Measurements from ENCODE around the gene AURKB. TPM values are rescaled to one million over a fixed set of nuclear protein-coding genes. Genes with fewer than 3 reads are reported as not detected.
A peak's percentile ranks its signal among the peaks of the same experiment; 100 is the strongest.

The AURKB gene
- total and polyA plus RNA-seq, 2 of the 4 experiments (the other 2 are of a cell fraction): 45.9 to 62.0 TPM

DNA sequence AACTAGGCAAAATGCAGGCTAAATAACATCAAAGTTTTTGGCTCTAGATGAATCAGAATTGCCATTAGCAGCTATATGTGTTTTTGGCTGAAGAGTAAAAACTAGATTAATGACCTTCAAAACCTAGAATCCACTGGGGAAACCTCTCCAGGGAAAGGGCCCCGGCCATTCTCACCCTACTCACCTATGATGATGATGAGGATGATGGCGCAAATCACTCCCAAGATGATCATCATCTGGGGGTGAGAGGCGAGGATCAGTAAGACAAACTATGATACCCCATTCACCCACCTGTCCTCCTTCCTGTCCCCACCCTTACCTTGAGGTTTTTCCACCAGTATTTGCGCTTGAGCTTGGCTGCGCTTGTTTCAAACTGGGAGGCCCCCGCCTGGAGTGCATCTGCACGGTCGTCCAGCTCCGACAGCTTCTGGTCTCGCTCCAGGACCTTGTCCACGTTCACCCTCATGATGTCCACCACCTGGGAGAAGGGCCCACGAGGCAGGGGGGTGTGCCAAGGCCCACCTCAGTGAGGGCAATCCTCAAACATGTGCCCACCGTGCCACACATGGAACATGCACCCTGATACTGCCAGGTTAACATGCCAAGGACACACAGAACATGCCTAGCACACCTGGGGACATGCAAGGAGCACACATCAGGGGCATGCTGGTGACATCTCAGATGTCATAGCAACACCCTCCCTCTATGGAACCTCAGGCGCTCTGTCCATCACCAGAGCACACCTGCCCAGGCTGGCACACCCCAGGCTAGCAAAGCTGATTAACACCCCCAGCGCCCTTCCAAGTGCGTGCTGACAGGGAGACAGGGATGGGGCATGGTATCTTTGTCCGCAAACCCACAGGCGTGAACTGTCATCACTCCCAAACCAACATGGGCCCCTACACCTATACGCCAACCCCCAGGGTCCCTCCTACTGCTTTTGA lies 48.8 kb downstream of the AURKB start:
- peak overlapping the region; percentile 98 for H2AK5ac ChIP-seq (ENCODE audit: low read depth, low read length)
- H2AFZ ChIP-seq (replicated peaks; ENCODE audit: low read length, poor library complexity): peak overlapping the region; percentile 97
- peak overlapping the region; percentile 87 for H3K14ac ChIP-seq (replicated peaks; ENCODE audit: low read depth, low read length)
- no peak overlapping the region; the same call in 1 of the 2 replicates for H3K56ac ChIP-seq (ENCODE audit: extremely low read depth, insufficient read depth, low read length)
- H2BK5ac ChIP-seq (ENCODE audit: low read depth, low read length, poor library complexity, severe bottlenecking): no peak overlapping the region
- no peak overlapping the region for H3K18ac ChIP-seq (ENCODE audit: low read depth, low read length)
- intact Hi-C loops (cut with micrococcal nuclease): no loop called here
- ATAC-seq (ENCODE audit: low read depth): no peak
- H3K79me1 ChIP-seq (ENCODE audit: low read depth in 1 of 2, low read length in 2 of 2): peaks cover 21 to 39% of the 10 kb centered on the region in 2 experiments
- H3K23ac ChIP-seq (ENCODE audit: low read depth, low read length): peak overlapping the region; percentile 94
- H3K27me3 ChIP-seq (ENCODE audit: control insufficient read depth, insufficient read depth, low read length): no peaks in the 10 kb centered on the region
- H4K91ac ChIP-seq (ENCODE audit: insufficient read depth, low read depth, low read length): no peak overlapping the region
- CTCF ChIA-PET: no interaction called here
- in situ Hi-C loops (cut with MboI; ENCODE audit: low sequenced_read_pairs): loop anchor here (25.0 kb wide), 1 partner anchor 924 kb away; the partner anchor contains the start of genes DVL2, GABARAP and PHF23
- no peaks in the 10 kb centered on the region for H3K9me3 ChIP-seq (ENCODE audit: control insufficient read depth, insufficient read depth, low read length)
- H3K4me2 ChIP-seq (ENCODE audit: low read depth, low read length): peak overlapping the region; percentile 95
- dilution Hi-C loops (cut with HindIII; ENCODE audit: low sequenced_read_pairs, unreplicated experiment): no loop called here
- 0 out of 2 replicates have a peak overlapping the region, but pooled peaks have one; percentile 21 for H4K5ac ChIP-seq (ENCODE audit: low read depth, low read length)
- H3K27ac ChIP-seq (ENCODE audit: insufficient read depth, low read length): peak overlapping the region; percentile 93
- no peak overlapping the region for H2BK15ac ChIP-seq (ENCODE audit: low read depth, low read length)
- peak overlapping the region; percentile 99 for H2AK9ac ChIP-seq (replicated peaks; ENCODE audit: low read depth, low read length, poor library complexity)
- H2BK120ac ChIP-seq (ENCODE audit: low read depth, low read length): no peak overlapping the region
- H3K4me1 ChIP-seq (ENCODE audit: control insufficient read depth, insufficient read depth, low read length): peaks cover 28% of the 10 kb centered on the region
- POLR2A ChIA-PET (ENCODE audit: unreplicated experiment): no interaction called here
- no peak overlapping the region for H2BK20ac ChIP-seq (ENCODE audit: low read depth, low read length)
- H3K9me1 ChIP-seq (ENCODE audit: insufficient read depth, low read length): peaks cover 7% of the 10 kb centered on the region
- H4K20me1 ChIP-seq (ENCODE audit: insufficient read depth, low read length): peaks cover 14% of the 10 kb centered on the region
- H3K9ac ChIP-seq (ENCODE audit: low read depth, low read length): peak overlapping the region; percentile 93
- peaks cover 15% of the 10 kb centered on the region for H3K36me3 ChIP-seq (ENCODE audit: control insufficient read depth, insufficient read depth, low read length)
- H4K8ac ChIP-seq (ENCODE audit: low read depth in 2 of 2, low read length in 2 of 2): peak overlapping the region in 1 of 2 experiments; percentile 93; a peak in 1 of 4 replicates
- DNase-seq: no peak
- BruUV-seq (replicated peaks): no TSS peak
- H3K4ac ChIP-seq (ENCODE audit: low read depth, low read length): peak overlapping the region; percentile 86
- WGBS, 2 experiments (ENCODE audit: extremely low coverage in 2 of 2, insufficient read length in 1 of 2): 50% methylated on average over 8 of the region's 19 CpGs; no CpG with 5 or more reads in 1 of the 2 experiments
- H3K4me3 ChIP-seq (ENCODE audit: insufficient read depth, low read depth, low read length): peak overlapping the region; percentile 99
- TF ChIP-seq MXI1 (IDR thresholded peaks at IDR 0.05; ENCODE audit: borderline replicate concordance, low read depth, low read length): no peak
- no peak for TF ChIP-seq BHLHE40 (IDR thresholded peaks at IDR 0.05; ENCODE audit: low read depth, low read length)
- no peak for TF ChIP-seq MAZ (IDR thresholded peaks at IDR 0.05; ENCODE audit: borderline replicate concordance, low read depth, low read length)
- TF ChIP-seq, protein P1, sequence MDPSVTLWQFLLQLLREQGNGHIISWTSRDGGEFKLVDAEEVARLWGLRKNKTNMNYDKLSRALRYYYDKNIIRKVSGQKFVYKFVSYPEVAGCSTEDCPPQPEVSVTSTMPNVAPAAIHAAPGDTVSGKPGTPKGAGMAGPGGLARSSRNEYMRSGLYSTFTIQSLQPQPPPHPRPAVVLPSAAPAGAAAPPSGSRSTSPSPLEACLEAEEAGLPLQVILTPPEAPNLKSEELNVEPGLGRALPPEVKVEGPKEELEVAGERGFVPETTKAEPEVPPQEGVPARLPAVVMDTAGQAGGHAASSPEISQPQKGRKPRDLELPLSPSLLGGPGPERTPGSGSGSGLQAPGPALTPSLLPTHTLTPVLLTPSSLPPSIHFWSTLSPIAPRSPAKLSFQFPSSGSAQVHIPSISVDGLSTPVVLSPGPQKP (IDR thresholded peaks at IDR 0.05; ENCODE audit: borderline replicate concordance, low read depth, low read length): no peak
- TF ChIP-seq, protein P2, sequence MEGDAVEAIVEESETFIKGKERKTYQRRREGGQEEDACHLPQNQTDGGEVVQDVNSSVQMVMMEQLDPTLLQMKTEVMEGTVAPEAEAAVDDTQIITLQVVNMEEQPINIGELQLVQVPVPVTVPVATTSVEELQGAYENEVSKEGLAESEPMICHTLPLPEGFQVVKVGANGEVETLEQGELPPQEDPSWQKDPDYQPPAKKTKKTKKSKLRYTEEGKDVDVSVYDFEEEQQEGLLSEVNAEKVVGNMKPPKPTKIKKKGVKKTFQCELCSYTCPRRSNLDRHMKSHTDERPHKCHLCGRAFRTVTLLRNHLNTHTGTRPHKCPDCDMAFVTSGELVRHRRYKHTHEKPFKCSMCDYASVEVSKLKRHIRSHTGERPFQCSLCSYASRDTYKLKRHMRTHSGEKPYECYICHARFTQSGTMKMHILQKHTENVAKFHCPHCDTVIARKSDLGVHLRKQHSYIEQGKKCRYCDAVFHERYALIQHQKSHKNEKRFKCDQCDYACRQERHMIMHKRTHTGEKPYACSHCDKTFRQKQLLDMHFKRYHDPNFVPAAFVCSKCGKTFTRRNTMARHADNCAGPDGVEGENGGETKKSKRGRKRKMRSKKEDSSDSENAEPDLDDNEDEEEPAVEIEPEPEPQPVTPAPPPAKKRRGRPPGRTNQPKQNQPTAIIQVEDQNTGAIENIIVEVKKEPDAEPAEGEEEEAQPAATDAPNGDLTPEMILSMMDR (conservative IDR thresholded peaks at IDR 0.05; ENCODE audit: low read depth, low read length): no peak
- TF ChIP-seq, protein P3, sequence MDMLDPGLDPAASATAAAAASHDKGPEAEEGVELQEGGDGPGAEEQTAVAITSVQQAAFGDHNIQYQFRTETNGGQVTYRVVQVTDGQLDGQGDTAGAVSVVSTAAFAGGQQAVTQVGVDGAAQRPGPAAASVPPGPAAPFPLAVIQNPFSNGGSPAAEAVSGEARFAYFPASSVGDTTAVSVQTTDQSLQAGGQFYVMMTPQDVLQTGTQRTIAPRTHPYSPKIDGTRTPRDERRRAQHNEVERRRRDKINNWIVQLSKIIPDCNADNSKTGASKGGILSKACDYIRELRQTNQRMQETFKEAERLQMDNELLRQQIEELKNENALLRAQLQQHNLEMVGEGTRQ (IDR thresholded peaks at IDR 0.05; ENCODE audit: low read depth, low read length): no peak
- no peak for TF ChIP-seq NFE2L2 (IDR thresholded peaks at IDR 0.05; ENCODE audit: low read depth, low read length)
- TF ChIP-seq POLR2A (IDR thresholded peaks at IDR 0.05; ENCODE audit: low read depth, low read length): no peak
- no peak for TF ChIP-seq RCOR1 (IDR thresholded peaks at IDR 0.05; ENCODE audit: insufficient replicate concordance, low read length)
- TF ChIP-seq RFX5 (IDR thresholded peaks at IDR 0.05; ENCODE audit: low read depth, low read length): no peak
- TF ChIP-seq RAD21 (IDR thresholded peaks at IDR 0.05; ENCODE audit: low read length): no peak
- no peak for TF ChIP-seq MAFK (IDR thresholded peaks at IDR 0.05; ENCODE audit: low read depth, low read length)
- no peak for TF ChIP-seq FOS (IDR thresholded peaks at IDR 0.05; ENCODE audit: low read depth, low read length)
- TF ChIP-seq CEBPB (IDR thresholded peaks at IDR 0.05; ENCODE audit: low read depth, low read length): no peak
